ENCODE results near the gene MYH9. TPM values are rescaled to one million over a fixed set of nuclear protein-coding genes. Genes with fewer than 3 reads are reported as not detected.

Gene MYH9
- total RNA-seq, 1 experiment from 2014 or later = 258 TPM

DNA sequence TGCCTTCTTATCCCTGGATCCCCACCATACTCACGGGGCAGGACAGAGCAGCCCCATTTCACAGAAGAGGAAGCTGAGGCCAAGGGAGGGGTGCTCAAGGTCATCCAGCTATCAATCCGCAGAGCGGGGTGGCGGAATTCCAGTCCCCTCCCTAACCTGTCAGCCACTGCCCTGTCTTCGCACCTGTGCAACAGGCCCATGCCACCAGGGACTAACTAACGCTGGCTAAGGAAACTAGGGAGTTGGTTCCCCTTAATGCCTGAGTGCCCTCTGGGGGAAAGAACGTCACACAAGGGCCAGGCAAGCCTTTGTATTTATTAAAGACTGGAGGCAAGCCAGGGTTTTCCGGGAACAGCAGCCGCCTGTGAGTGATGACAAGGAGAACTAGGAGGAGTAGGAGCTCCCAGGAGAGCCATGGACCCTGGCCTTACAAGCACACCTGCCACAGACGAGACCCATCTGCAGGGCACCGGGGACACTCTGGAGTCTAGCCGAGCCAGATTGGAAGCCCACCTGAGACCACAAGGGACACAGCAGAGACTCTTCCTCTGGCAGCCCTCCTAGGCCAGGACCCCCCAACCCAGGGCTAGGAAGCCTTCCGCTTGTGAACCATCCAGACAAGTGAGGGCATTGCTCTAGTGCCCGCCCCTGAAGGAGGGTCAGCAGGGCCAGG is 64.4 kb downstream of the MYH9 start:
- Histone ChIP-seq H3K4me1 (ENCODE audit: control insufficient read depth in 1 of 2, insufficient read depth in 2 of 2, low read length in 2 of 2) (peaks cover 3 to 10% of the 10 kb centered on the region in 2 experiments), H3K9ac (ENCODE audit: low read length) (no peak overlapping the region), H3K27me3 (ENCODE audit: insufficient read depth, low read length) (no peaks in the 10 kb centered on the region), H3K36me3 (ENCODE audit: control insufficient read depth in 1 of 2, insufficient read depth in 2 of 2, low read length in 2 of 2) (peaks cover 54 to 88% of the 10 kb centered on the region in 2 experiments; a peak in 3 of 4 replicates), H3K9me2 (ENCODE audit: insufficient read depth) (no peaks in the 10 kb centered on the region), H3K9me3 (ENCODE audit: control insufficient read depth in 1 of 2, insufficient read depth in 1 of 2, low read depth in 1 of 2, low read length in 2 of 2) (no peaks in the 10 kb centered on the region), H3K4me2 (ENCODE audit: low read length) (no peak overlapping the region), H2AFZ (ENCODE audit: low read depth, low read length, poor library complexity, severe bottlenecking) (no peak overlapping the region), H3K4me3 (replicated peaks in 1 of 2; ENCODE audit: low read depth in 1 of 2, low read length in 2 of 2) (no peak overlapping the region), H3K79me2 (ENCODE audit: insufficient read depth, low read length) (peaks cover 60% of the 10 kb centered on the region), H4K20me1 (ENCODE audit: insufficient read depth) (no peaks in the 10 kb centered on the region), H3K27ac (ENCODE audit: low read depth, low read length) (no peak overlapping the region)
- no peak for ATAC-seq
- ChIA-PET CTCF (no interaction called here), RAD21 (ENCODE audit: low non-redundant PET in 1 of 2, low total read pairs in 2 of 2, uncharacterized antibody in 2 of 2, unreplicated experiment in 2 of 2) (interaction anchor here in 1 of 2 experiments (1.2 kb wide), 1 partner anchor 147 kb away, joined by 3 read pairs; no protein-coding TSS in a partner anchor), POLR2A (no interaction called here)
- no peak for TF ChIP-seq CTCF (IDR thresholded peaks at IDR 0.05 in 2 of 3, conservative IDR thresholded peaks at IDR 0.05 in 1 of 3; ENCODE audit: borderline replicate concordance in 1 of 3, insufficient read depth in 1 of 3, low read depth in 2 of 3, low read length in 2 of 3)
- no peak for TF ChIP-seq JUND (IDR thresholded peaks at IDR 0.05)
- TF ChIP-seq TCF7L2 (IDR thresholded peaks at IDR 0.05; ENCODE audit: borderline replicate concordance, extremely low read depth, insufficient read depth, insufficient read length) = no peak
- TF ChIP-seq POLR2AphosphoS5 (IDR thresholded peaks at IDR 0.05; ENCODE audit: low read depth, low read length) = no peak
- no peak for TF ChIP-seq FOSL1 (IDR thresholded peaks at IDR 0.05; ENCODE audit: low read depth)
- TF ChIP-seq RAD21 (IDR thresholded peaks at IDR 0.05; ENCODE audit: low read depth) = no peak
- TF ChIP-seq, protein P1, sequence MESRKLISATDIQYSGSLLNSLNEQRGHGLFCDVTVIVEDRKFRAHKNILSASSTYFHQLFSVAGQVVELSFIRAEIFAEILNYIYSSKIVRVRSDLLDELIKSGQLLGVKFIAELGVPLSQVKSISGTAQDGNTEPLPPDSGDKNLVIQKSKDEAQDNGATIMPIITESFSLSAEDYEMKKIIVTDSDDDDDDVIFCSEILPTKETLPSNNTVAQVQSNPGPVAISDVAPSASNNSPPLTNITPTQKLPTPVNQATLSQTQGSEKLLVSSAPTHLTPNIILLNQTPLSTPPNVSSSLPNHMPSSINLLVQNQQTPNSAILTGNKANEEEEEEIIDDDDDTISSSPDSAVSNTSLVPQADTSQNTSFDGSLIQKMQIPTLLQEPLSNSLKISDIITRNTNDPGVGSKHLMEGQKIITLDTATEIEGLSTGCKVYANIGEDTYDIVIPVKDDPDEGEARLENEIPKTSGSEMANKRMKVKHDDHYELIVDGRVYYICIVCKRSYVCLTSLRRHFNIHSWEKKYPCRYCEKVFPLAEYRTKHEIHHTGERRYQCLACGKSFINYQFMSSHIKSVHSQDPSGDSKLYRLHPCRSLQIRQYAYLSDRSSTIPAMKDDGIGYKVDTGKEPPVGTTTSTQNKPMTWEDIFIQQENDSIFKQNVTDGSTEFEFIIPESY (IDR thresholded peaks at IDR 0.05; ENCODE audit: extremely low read depth, insufficient replicate concordance, low read length) = no peak
- TF ChIP-seq EZH2phosphoT487 (IDR thresholded peaks at IDR 0.05; ENCODE audit: borderline replicate concordance) = no peak
- DNase-seq (ENCODE audit: low read depth, low spot score) = no peak
- intact Hi-C loops (cut with micrococcal nuclease) = no loop called here
- BruUV-seq (replicated peaks) = no TSS peak

All from HCT116 (cell line).